HL-60 (cell line): ENCODE results near the gene KRTAP21-1.

Source experiments
- DNase-seq, 2 experiments: peaks; one replicate each; pipeline ENCODE4 v3.0.0-alpha.2; 2010 to 2020; ENCODE audit warnings: low read depth in 1 of 2, low spot score in 1 of 2
- H3K27ac ChIP-seq: fragments of 250-450 bp; sonication (Bioruptor Pico); replicated peaks from 2 replicates; pipeline ENCODE4 v1.5.1; 2020; ENCODE audit warnings: mild to moderate bottlenecking, moderate library complexity
- H3K27me3 ChIP-seq: fragments of 250-450 bp; sonication (Bioruptor Pico); 2 replicates; pipeline ENCODE4 v1.5.1; 2021; ENCODE audit warnings: mild to moderate bottlenecking, moderate library complexity; ENCODE audit not compliant: insufficient read depth, poor library complexity, severe bottlenecking
- H3K4me3 ChIP-seq: replicated peaks from 2 replicates; pipeline ENCODE4 v1.5.1; 2011; ENCODE audit warnings: mild to moderate bottlenecking, control low read depth, low read length; ENCODE audit not compliant: insufficient read depth
- GABPA ChIP-seq: IDR thresholded peaks from 2 replicates; pipeline ENCODE4 v1.6.1; 2012; ENCODE audit warnings: low read depth
- POLR2AphosphoS5 ChIP-seq: IDR thresholded peaks from 2 replicates; pipeline ENCODE4 v1.6.1; 2012; ENCODE audit warnings: low read depth
- SPI1 ChIP-seq: IDR thresholded peaks from 2 replicates; pipeline ENCODE4 v1.6.1; 2012; ENCODE audit warnings: low read depth, mild to moderate bottlenecking, borderline replicate concordance
- TF ChIP-seq, protein P1 (sequence below): IDR thresholded peaks from 2 replicates; pipeline ENCODE4 v1.6.1; 2012; ENCODE audit warnings: low read depth; ENCODE audit not compliant: insufficient replicate concordance
- TF ChIP-seq, protein P2 (sequence below): IDR thresholded peaks from one replicate; pipeline ENCODE4 v1.5.1; 2011; ENCODE audit warnings: low read length, control low read depth, inconsistent platforms; ENCODE audit not compliant: insufficient read depth

The KRTAP21-1 gene

DNA sequence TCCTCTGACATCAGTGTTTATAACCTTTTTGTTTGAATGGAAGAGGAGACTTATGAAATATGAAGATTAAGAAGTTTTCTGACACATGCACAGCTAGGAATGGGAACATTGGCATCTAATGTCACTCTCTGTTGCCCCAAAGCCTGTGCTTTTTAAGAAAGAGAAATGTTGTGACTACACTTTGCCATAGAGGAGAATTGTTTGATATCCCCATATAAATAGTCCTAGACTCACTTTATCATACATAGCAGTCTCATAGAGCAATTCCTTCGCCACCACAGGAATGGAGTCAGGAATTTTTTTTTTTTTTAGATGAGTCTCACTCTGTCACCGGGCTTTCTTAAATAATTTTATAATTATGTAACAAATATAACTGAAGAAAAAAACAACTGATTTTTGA is 38.1 kb downstream of the KRTAP21-1 start:
- H3K27ac ChIP-seq: no peak overlapping the region
- H3K4me3 ChIP-seq: no peak overlapping the region
- DNase-seq: no peak
- TF ChIP-seq, protein P1, sequence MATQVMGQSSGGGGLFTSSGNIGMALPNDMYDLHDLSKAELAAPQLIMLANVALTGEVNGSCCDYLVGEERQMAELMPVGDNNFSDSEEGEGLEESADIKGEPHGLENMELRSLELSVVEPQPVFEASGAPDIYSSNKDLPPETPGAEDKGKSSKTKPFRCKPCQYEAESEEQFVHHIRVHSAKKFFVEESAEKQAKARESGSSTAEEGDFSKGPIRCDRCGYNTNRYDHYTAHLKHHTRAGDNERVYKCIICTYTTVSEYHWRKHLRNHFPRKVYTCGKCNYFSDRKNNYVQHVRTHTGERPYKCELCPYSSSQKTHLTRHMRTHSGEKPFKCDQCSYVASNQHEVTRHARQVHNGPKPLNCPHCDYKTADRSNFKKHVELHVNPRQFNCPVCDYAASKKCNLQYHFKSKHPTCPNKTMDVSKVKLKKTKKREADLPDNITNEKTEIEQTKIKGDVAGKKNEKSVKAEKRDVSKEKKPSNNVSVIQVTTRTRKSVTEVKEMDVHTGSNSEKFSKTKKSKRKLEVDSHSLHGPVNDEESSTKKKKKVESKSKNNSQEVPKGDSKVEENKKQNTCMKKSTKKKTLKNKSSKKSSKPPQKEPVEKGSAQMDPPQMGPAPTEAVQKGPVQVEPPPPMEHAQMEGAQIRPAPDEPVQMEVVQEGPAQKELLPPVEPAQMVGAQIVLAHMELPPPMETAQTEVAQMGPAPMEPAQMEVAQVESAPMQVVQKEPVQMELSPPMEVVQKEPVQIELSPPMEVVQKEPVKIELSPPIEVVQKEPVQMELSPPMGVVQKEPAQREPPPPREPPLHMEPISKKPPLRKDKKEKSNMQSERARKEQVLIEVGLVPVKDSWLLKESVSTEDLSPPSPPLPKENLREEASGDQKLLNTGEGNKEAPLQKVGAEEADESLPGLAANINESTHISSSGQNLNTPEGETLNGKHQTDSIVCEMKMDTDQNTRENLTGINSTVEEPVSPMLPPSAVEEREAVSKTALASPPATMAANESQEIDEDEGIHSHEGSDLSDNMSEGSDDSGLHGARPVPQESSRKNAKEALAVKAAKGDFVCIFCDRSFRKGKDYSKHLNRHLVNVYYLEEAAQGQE: no peak
- TF ChIP-seq POLR2AphosphoS5: no peak
- TF ChIP-seq SPI1: no peak
- no peak for TF ChIP-seq GABPA
- TF ChIP-seq, protein P2, sequence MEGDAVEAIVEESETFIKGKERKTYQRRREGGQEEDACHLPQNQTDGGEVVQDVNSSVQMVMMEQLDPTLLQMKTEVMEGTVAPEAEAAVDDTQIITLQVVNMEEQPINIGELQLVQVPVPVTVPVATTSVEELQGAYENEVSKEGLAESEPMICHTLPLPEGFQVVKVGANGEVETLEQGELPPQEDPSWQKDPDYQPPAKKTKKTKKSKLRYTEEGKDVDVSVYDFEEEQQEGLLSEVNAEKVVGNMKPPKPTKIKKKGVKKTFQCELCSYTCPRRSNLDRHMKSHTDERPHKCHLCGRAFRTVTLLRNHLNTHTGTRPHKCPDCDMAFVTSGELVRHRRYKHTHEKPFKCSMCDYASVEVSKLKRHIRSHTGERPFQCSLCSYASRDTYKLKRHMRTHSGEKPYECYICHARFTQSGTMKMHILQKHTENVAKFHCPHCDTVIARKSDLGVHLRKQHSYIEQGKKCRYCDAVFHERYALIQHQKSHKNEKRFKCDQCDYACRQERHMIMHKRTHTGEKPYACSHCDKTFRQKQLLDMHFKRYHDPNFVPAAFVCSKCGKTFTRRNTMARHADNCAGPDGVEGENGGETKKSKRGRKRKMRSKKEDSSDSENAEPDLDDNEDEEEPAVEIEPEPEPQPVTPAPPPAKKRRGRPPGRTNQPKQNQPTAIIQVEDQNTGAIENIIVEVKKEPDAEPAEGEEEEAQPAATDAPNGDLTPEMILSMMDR: no peak
- no peaks in the 10 kb centered on the region for H3K27me3 ChIP-seq

DNA sequence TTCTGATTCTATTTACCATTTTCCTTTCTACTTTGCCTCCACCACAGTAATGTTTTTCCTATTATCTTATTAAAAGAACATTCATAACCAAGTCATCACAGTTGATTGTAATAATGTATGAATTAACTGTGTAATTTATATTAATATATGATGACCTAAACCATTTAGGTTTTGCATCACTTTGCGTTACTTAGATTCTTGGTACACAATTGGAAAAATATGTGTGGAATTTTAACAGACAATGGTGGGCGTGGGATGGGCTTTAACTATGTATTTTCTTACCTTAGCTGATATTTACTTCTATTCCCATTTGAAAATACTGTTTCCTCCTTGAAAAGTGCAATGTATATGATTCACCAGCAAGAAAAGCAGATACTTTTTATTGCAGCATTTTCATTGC is 40.3 kb downstream of the KRTAP21-1 start:
- no peaks in the 10 kb centered on the region for H3K27me3 ChIP-seq
- TF ChIP-seq GABPA: no peak
- TF ChIP-seq, protein P2: no peak
- TF ChIP-seq, protein P1: no peak
- no peak for TF ChIP-seq SPI1
- no peak for TF ChIP-seq POLR2AphosphoS5
- no peak for DNase-seq
- no peak overlapping the region for H3K4me3 ChIP-seq
- no peak overlapping the region for H3K27ac ChIP-seq

- Histone ChIP-seq H3K4me3 (no peak overlapping the region), H3K27me3 (no peaks in the 10 kb centered on the region), H3K27ac (no peak overlapping the region)
- no peak for TF ChIP-seq GABPA
- TF ChIP-seq POLR2AphosphoS5: no peak
- no peak for TF ChIP-seq SPI1
- no peak for DNase-seq
Measured at GRCh38 chr21:30714456-30714855, 40.8 kb downstream of the KRTAP21-1 start.

GRCh38 chr21:30713766-30714165 is 41.5 kb downstream of the KRTAP21-1 start:
- no peak for TF ChIP-seq SPI1
- TF ChIP-seq, protein P2: no peak
- TF ChIP-seq, protein P1: no peak
- TF ChIP-seq POLR2AphosphoS5: no peak
- TF ChIP-seq GABPA: no peak
- H3K27ac ChIP-seq: no peak overlapping the region
- H3K4me3 ChIP-seq: no peak overlapping the region
- no peak for DNase-seq
- no peaks in the 10 kb centered on the region for H3K27me3 ChIP-seq
